ENCODE data around the gene JOSD1. TPM values are rescaled to one million over a fixed set of nuclear protein-coding genes. Genes with fewer than 3 reads are reported as not detected.
"Not testable (repeated sequence)": the region's sequence is repeated elsewhere in the genome, so short reads cannot be mapped to it uniquely, and the experiment has no call there.

JOSD1 gene
- total RNA-seq, 1 donor, result 62.2 TPM

DNA sequence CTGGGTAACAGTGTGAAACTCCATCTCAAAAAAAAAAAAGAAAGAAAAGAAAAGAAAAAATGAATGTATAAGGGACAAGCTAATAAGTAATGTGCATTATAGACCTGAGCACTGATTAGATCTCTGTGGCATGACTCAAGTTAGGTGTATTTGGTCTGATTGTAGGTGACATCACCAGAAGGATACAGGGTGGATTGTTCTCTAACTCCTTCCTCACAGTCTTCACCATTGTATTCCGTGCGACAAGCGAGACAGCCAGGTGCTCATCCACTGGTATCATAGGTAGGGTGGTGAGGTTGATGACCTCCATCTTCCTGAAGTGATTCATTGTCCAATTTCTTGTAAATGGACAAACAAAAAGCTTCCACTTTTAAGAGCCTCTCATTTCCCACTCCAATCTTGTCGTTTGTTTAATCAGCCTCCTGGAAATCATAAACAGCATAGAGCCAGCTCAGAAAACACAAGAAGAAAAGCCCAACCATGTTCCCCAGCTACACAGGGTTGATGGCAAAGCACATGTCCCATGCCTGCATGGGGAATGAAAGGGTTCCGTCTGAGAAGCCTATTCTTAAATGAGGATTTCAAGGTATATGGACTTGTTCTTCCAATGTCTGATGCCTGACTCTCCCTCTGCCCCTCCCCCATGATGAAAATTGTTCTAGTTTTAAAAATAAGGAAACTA, 50.8 kb downstream of the JOSD1 start:
- H3K4me3 ChIP-seq (ENCODE audit: low read depth, low read length), result no peak overlapping the region
- TF ChIP-seq, protein P1, sequence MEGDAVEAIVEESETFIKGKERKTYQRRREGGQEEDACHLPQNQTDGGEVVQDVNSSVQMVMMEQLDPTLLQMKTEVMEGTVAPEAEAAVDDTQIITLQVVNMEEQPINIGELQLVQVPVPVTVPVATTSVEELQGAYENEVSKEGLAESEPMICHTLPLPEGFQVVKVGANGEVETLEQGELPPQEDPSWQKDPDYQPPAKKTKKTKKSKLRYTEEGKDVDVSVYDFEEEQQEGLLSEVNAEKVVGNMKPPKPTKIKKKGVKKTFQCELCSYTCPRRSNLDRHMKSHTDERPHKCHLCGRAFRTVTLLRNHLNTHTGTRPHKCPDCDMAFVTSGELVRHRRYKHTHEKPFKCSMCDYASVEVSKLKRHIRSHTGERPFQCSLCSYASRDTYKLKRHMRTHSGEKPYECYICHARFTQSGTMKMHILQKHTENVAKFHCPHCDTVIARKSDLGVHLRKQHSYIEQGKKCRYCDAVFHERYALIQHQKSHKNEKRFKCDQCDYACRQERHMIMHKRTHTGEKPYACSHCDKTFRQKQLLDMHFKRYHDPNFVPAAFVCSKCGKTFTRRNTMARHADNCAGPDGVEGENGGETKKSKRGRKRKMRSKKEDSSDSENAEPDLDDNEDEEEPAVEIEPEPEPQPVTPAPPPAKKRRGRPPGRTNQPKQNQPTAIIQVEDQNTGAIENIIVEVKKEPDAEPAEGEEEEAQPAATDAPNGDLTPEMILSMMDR (IDR thresholded peaks at IDR 0.05; ENCODE audit: insufficient read depth, low read depth, low read length), result no peak
- no peak for DNase-seq (ENCODE audit: low read depth)

DNA sequence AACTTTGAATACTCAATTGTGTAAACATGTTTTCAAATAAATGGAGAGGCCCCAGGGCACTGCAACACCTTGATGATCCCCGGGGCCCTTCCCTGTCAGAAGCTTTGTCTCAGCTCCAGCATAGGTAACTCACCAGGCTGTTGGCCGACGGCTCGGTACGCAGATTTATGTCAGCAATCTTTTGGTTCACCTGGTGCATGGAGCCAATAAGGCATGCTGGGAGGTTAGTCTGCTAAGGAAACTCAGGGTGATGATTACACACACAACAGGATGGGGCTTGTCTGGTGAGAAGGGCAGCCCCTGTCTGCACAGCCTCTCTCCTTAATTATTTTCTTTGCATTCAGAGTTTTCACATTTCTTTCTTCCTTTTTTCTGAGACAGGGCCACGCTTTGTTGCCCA, 55.3 kb downstream of the JOSD1 start:
- H3K4me3 ChIP-seq (ENCODE audit: low read depth, low read length), result no peak overlapping the region
- no peak for DNase-seq (ENCODE audit: low read depth)
- TF ChIP-seq, protein P1 (IDR thresholded peaks at IDR 0.05; ENCODE audit: insufficient read depth, low read depth, low read length), result no peak

DNA sequence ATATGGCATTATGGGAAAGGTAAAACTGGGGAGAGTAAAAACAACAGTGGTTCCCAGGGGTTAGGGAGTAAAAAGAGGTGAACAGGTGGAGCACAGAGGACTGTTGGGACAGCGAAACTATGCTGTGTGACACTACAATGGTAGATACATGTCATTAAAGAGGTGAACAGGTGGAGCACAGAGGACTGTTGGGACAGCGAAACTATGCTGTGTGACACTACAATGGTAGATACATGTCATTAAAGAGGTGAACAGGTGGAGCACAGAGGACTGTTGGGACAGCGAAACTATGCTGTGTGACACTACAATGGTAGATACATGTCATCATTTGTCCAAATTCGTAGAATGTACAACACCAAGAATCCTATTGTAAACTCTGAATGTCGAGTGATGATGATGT, 56.5 kb downstream of the JOSD1 start:
- not testable (repeated sequence) for DNase-seq (ENCODE audit: low read depth); H3K4me3 ChIP-seq (ENCODE audit: low read depth, low read length)

DNA sequence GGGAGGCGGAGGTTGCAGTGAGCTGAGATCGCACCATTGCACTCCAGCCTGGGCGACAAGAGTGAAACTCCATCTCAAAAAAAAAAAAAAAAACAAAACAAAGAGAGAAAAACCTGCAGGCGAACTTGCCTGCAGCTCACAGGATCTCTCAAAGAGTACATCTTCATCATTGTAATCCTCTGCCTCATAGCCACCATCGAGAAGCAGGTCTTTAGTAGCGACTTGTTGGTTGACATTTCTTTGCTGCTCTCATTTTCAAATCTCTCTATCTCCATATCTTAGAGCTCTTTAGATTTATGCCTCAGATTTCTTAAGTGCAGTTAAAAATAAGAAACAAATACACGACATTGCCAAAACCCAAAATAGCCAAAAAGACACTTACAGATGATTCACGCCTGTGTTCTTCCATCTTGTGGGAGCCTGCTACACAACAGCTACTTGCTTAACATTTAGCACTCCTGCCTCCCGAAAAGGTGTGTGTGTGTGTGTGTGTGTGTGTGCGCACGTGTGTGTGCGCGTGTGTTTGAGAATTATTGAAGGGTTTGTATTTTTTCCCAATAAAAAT, 59.2 kb downstream of the JOSD1 start:
- TF ChIP-seq, protein P1 (IDR thresholded peaks at IDR 0.05; ENCODE audit: insufficient read depth, low read depth, low read length), result no peak
- no peak overlapping the region for H3K4me3 ChIP-seq (ENCODE audit: low read depth, low read length)

DNA sequence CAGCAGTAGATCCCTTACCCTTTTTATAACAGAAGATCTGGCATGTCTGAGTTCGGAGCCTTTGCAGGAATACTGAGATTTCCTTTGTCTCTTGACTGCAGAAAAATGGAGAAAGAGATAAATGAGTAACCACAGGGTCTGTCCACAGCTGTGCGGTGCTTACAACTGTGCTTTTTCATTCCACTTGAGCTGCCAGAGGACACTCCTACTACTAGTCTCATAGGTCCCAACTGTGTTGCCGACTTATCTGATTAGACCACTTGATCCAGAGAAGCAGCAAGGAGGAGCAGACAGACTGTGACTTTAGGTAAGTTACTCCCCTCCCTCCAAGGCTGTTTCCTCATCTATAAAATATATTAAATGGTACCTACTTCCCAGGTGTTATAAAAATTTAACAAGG, 62.0 kb downstream of the JOSD1 start:
- H3K4me3 ChIP-seq (ENCODE audit: low read depth, low read length), result no peak overlapping the region
- TF ChIP-seq, protein P1 (IDR thresholded peaks at IDR 0.05; ENCODE audit: insufficient read depth, low read depth, low read length), result no peak
- DNase-seq (ENCODE audit: low read depth), result no peak

More for the DNA sequence above, 59.2 kb downstream of the JOSD1 start:
- DNase-seq (ENCODE audit: low read depth), result no peak

DNA sequence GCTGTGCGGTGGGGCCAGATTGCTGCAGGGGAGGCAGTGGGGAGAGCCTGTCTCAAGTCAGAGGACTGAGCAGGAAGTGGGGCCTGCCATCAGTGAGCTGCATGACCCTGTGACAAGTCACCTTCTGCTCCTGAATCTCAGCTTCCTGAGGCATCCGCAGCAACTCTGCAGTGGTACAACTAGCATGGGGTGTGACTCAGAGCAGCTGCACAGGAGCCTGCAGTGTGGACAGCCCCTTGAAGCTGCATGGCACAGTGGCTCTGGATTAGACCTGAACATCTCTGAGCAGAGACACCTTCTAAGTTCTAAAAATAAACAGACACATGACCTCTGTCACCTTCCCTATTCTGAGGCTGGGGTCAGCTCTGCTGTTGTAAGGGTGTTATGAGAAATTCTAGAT, 62.5 kb downstream of the JOSD1 start:
- DNase-seq (ENCODE audit: low read depth), result no peak
- no peak overlapping the region for H3K4me3 ChIP-seq (ENCODE audit: low read depth, low read length)
- TF ChIP-seq, protein P1 (IDR thresholded peaks at IDR 0.05; ENCODE audit: insufficient read depth, low read depth, low read length), result no peak

Small RNA genes within 50 kb of the gene (small RNA-seq; reads per million reads assigned to genes)
- gene AL021707.8, result not detected

Other genes with a start within 250 kb of the JOSD1 start
- gene KCNJ4, start 245.7 kb downstream of the JOSD1 start, total RNA-seq, result not detected in 2 replicates
- 125 and 139 TPM in 2 replicates for gene KDELR3, start 232.8 kb downstream of the JOSD1 start, total RNA-seq
- gene DDX17, start 194.6 kb downstream of the JOSD1 start, total RNA-seq, result 454 and 540 TPM in 2 replicates
- 2.3 and 6.5 TPM in 2 replicates for gene DMC1, start 130.8 kb downstream of the JOSD1 start, total RNA-seq
- gene FAM227A, start 44.6 kb downstream of the JOSD1 start, total RNA-seq, result 1.3 and 1.9 TPM in 2 replicates
- 12.2 and 20.7 TPM in 2 replicates for gene CBY1, start 44.3 kb downstream of the JOSD1 start, total RNA-seq
- 60.6 and 88.9 TPM in 2 replicates for gene TOMM22, start 19.0 kb downstream of the JOSD1 start, total RNA-seq
- 31.2 and 35.4 TPM in 2 replicates for gene GTPBP1, start 5.0 kb upstream of the JOSD1 start, total RNA-seq
- 64.3 and 99.9 TPM in 2 replicates for gene SUN2, start 55.1 kb upstream of the JOSD1 start, total RNA-seq
- 10.3 and 11.2 TPM in 2 replicates for gene DNAL4, start 93.2 kb upstream of the JOSD1 start, total RNA-seq
- gene NPTXR, start 143.1 kb upstream of the JOSD1 start, total RNA-seq, result 0.64 and 0.86 TPM in 2 replicates
- 57.7 and 66.5 TPM in 2 replicates for gene CBX6, start 171.3 kb upstream of the JOSD1 start, total RNA-seq